Non-pigmented ciliary epithelial cell (primary cell): ENCODE data around the gene PACS1.

Source experiments
- DNase-seq: peaks from one replicate; pipeline ENCODE4 v3.0.0-alpha.2; 2010; ENCODE audit warnings: low read depth

PACS1 gene

DNA sequence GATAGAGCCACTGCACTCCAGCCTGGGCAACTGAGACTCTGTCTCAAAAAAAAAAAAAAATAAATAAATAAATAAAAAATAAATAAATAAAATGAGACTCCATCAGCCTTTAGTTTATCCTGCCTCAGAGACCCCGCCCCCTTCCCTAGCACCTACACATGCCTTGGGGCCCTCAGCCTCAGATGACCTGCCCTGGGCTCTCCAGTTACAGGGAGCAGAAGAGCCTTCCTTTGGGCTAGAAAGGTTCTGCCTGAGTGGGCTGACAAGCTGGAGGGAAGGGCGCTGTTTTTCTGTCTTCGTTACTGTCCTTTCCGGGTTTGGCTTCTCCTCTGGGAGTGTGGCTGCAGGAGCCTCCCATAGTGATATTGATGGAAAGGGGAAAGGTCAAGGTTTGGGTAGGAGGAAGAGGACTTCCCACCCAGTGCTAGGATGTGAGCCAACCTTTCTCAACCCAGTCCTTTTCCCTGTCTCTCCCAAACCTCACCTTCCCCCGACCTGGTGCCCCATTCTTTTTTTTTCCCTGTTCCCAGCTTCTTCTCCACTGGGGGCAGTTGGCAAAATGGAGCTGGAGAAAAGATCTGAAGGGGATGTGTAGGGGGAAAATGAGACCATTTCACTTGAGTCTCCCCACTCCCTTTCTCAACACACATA lies 19.4 kb upstream of the PACS1 start:
- DNase-seq: no peak

DNA sequence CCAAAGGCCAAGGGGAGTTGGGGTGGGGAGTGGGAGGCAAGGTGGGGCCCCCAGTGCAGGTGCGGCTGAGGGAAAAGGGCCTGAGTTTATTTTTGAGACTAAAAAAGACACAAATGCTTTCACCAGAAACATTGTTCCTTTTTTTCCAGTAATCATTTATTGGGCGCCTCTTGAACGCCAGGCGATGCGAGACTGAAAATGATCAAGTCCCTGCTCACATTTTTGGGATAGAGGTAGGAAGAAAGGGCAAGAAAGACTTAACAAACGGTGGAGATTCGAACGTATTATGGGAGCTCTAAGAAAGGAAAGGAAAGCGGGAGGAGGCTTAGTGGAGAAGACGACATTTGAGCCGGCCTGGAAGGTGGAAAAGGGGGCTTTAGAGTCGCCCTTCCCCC lies 18.7 kb upstream of the PACS1 start:
- no peak for DNase-seq

DNA sequence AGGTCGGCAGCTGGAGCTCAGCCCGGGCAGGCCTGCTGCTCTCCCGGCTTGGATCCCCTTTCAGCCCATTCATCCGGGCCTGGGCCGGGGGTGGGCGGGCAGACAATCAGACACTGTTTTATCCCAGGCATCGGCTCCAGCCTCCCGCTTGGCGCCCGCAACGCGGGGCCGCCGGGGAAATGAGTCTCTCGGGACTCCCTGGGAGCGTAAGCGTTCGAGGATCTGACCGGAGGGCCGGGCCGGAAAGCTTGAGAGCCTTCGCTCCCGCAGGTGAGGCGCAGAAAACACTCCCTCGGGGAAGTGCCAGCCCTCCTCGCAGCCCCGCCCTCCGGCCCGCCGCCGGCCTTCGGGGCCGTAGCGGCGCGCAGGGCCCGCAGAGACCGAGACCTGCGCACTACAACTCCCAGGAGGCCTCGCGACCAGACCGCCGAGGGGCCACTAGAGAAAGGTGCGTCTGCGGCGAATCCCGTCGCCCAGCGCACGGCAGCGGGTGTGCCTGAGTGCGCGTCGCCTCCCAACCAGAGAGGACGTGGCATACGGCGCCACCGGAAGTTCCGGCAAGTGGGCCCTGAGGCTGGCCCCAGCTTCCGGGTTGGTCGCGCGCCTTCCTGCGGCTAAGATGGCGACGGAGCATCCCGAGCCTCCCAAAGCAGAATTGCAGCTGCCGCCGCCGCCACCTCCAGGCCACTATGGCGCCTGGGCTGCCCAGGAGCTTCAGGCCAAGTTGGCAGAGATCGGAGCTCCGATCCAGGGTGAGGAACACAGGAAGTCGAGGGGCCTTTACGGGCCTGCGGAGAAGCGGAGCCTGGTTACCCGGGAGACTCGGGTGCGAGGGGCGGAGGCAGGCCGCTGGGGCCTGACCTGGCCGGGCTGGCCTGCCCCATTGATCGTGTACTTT lies 18.1 kb upstream of the PACS1 start, which contains the start of gene SF3B2:
SF3B2 (plus strand) TSS at position 599 of the 898 bp plus-strand sequence; CDS start at position 620, 21 bp downstream.
- DNase-seq: peak; percentile 89

DNA sequence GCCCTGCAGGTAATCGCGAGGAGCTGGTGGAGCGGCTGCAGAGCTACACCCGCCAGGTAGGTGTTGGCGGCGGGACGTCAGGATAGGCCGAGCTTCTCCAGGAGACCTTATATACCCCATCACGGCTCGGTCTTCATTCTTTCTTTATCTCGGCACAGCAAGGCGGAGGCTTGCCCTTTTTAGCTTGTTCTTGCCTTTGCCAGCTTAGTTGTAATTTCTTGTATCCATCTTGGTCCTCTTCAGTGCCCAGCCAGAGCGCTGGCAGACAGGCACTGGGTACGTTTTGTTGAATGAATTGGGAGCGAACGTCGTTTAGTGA lies 17.4 kb upstream of the PACS1 start:
- no peak for DNase-seq

DNA sequence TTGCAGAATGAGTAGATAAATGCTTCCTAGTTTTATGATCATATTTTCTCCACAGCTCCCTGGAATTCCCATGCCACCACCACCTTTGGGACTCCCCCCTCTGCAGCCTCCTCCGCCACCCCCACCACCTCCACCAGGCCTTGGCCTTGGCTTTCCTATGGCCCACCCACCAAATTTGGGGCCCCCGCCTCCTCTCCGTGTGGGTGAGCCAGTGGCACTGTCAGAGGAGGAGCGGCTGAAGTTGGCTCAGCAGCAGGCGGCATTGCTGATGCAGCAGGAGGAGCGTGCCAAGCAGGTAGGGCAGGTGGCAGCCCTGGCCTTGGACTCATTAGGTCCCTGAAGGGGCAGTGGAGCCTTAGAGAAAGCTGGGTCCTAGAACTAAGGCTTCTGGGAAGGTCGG lies 15.1 kb upstream of the PACS1 start:
- DNase-seq: no peak

DNA sequence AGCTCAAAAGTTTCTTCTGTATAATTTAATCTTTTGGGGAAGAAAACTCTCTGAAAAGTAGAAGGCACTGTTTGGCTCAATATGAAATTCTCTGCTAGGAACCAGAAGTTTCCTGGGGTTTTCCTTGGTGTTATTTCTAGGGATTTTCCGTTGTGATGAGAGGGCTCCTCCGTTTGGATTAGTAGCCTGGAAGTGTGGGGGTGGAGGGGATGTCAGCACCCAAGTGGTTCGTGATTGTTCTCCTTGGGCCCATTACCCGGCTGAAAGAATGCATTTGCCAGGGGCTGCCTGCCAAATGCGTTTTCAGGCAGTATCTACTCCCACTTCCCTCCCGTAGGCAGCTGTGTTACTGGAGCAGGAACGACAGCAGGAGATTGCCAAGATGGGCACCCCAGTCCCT lies 13.6 kb upstream of the PACS1 start:
- no peak for DNase-seq

DNA sequence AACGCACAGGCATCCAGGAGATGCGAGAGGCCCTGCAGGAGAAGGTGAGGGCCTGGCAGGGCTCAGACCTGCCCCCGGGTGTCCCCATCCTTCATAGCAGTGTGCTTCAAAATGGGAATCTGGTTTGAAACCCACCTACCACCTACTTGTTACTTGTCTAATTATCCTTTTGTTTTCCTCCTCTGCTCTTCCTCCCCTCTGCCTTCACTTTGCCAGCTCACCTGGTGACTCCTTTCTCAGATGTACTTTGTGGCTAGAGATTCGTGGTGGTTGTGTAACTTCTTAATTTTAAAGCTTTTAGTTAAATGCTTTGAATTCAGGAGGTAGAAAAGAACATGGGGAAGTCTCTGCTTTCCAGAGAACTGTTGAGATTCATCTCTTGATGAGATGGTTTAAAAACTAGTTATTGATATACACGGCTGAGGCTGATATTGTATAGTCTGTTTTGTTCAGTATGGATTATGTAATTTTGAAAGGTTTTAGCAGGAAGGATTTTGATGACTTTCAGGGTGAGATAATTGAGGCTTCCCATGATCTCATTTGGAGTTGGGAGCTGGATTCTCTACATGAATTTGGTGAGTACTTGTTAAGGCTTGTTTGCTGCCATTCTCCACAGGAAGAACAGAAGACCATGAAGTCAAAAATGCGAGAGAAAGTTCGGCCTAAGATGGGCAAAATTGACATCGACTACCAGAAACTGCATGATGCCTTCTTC lies 9.9 kb upstream of the PACS1 start:
- DNase-seq: no peak

DNA sequence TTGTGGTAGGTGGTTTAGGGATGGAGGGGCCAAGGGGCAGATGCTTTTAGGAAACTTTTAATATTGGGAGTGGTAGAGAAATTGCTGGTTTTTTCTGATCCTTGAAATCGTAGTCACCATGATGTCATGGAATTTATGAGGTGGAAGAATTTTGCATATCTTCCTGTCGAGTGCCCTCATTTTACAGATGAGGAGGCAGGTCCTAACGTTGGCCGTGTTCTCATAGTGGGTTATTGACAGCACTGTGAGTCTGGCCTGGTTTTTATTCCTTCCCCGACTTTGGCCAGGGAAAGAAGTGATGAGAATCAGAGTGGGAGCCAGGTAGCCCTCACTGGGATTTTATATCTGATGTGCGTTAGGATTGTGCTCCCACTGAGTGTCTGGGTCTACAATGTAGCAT lies 8.8 kb upstream of the PACS1 start:
- no peak for DNase-seq

DNA sequence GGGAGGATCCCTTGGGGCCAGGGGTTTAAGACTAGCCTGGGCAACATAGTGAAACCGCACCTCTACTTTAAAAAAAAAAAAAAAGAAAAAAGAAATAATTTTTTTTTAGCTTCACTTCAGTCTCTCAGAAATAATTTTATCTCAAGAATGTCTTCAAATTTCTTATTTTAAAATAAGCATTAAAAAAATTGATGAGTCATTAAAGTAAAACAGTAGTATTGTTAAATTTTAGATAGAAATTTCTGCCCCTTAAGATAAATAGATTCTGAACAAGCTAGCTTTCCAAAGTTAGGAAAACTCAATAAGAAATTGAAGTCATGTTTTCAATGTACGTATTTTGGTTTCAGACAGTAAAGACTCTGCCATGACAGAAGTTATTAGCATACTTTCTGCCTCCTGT lies 7.7 kb upstream of the PACS1 start:
- no peak for DNase-seq

DNA sequence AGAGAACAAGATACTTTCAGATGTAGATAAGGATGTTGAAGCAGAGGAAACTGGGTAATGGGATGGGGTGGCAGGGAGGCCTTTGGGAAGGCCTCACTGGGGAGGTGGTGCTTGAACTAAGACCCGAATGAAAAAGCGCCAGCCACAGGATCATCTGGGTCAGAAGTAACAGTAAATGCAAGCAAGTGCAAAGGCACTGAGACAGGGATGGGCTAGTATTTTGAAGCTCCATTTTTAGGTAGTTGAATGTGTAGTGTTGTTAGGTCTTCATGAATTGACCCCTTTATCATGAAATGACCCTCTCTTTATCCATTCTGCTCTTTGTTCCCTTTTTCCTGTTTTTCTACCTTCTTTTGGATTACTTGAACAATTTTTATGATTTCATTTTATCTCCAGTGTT lies 6.2 kb upstream of the PACS1 start:
- DNase-seq: no peak

DNA sequence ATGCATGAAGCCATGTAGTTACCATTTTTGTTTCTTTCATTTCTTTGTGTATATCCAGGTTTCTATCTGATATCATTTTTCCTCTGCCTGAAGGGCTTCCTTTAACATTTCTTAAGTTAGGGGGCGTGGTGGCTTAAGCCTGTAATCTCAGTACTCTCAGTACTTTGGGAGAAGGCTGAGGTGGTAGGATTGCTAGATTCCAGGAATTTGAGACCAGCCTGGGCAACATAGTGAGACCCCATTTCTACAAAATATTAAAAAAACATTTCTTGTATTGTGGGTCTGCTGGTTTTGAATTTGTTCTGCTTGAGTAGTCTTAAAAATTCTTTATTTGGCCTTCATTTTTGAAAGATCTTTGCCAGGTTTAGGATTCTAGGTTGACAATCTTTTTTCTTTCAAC lies 5.5 kb upstream of the PACS1 start:
- DNase-seq: no peak

DNA sequence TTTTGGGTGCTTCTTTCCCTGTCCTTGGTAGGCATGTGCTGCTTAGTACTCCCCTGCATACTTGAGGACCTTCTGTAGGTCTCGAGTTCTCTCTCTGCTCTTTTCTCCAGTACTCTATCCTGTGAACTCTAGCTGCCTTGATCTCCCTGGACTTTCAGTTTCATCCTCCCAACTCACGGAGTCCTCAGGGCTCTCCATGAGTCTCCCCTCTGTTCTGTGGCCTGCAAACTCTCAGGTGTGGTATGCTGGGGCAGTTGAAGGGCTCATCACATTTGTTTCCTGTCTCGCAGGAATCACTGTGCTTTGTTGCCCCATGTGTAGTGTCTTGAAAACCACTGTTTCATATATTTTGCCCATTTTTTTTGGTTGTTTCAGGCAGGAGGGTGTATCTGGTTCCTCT lies 3.3 kb upstream of the PACS1 start:
- no peak for DNase-seq

DNA sequence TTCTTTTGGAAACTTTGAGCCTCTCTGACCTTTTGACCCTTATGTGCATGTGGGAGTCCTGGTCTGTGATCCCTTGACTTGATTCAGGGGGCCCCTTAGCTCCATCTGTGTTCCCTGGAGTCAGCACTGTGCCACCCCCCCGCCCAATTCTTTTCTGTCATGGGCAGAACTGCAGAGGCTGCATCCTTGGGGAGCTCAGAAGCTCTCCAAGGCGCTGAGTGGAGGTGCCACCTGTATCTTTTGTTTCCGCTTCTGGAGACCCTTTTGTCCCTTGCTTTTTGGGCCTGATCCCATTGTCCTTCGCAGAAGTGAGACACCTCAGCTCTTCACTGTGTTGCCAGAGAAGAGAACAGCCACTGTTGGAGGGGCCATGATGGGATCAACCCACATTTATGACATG lies 2.4 kb upstream of the PACS1 start:
- DNase-seq: no peak

DNA sequence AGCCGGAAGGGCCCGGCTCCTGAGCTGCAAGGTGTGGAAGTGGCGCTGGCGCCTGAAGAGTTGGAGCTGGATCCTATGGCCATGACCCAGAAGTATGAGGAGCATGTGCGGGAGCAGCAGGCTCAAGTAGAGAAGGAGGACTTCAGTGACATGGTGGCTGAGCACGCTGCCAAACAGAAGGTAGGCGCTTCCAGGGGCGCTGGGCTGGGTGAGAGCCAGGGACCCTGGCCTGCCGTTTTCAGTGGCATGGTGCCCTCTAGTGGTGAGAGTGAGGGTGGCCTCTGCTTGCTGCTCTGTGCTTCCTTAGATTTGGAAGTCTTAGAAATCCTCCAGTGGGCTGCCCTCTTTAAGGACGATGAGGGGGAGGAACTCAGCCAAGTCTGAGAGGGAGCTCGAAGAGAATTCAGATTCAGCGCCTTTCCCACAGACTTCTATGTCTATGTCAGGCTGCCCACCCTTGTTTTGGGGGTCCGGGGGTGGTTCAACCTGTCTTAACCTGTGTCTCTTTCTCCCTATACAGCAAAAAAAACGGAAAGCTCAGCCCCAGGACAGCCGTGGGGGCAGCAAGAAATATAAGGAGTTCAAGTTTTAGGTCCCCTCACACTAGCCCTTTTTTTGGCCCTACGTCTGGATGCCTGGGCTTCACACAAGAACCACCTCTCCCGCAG lies 1.8 kb upstream of the PACS1 start:
- no peak for DNase-seq

DNA sequence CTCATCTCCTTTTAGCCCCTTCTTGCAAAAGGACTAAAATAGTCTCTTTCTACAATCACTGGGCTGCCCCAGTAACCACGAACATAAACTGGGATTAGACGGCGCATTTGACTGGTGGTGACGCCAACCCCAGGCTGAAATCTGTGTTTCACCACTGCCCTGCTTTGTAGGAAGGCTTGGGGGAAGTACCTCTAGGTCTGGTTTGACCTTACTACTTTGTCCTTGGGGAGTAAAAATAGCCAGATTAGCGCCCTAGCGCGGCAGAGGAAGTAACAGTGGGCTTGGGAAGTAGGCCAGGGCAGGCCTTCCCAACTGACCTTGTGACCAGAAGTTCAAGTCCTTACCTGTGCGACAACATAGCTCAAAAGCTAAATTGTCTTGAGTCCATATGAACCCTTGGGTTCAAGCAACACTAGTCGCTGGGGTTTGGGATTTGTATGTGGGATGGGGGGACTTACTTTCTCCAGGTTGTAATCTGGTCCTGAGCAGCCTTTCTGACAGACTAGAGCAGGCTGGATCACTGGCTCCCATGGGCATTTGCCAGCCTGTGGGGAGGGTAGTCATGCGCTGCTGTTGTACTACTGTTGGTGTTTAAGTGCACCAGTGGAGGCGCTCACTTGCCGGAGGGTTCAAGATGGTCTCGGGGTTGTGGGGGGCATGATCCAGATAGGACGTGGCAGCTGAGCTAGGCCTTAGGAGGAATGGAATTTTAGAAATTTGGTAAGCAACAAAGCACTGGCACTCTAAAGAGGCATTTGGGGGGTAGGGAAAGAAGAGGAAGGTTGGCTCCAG lies 953 bp upstream of the PACS1 start:
- DNase-seq: no peak

DNA sequence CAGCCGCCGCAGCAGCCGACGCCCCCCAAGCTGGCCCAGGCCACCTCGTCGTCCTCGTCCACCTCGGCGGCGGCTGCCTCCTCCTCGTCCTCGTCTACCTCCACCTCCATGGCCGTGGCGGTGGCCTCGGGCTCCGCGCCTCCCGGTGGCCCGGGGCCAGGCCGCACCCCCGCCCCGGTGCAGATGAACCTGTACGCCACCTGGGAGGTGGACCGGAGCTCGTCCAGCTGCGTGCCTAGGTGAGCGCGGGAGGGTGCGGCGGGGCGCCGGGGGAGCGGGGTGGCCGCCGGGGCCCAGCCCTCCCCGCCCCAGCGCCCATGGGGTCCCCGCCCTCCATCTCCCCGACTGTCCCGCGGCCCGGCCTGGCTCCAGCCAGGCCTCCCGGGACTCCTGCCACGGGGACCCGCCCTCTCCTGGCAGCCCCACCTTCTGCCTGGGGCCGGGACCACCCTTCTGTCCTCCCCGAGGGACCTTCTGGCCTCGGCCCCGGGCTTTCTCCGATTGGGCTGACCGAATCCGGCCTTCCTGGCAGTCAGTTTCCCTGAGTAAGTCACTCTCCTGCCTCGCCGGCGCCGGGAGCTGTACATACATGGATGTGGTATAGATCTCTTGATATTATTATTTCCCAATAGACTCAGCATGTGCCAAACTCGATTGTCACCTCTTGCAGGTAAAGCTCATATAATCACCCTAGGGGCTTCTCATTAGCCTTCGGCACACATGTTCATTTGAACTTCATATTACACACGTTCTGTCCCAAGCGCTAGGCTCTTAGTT lies 720 bp downstream of the PACS1 start:
- no peak for DNase-seq

DNA sequence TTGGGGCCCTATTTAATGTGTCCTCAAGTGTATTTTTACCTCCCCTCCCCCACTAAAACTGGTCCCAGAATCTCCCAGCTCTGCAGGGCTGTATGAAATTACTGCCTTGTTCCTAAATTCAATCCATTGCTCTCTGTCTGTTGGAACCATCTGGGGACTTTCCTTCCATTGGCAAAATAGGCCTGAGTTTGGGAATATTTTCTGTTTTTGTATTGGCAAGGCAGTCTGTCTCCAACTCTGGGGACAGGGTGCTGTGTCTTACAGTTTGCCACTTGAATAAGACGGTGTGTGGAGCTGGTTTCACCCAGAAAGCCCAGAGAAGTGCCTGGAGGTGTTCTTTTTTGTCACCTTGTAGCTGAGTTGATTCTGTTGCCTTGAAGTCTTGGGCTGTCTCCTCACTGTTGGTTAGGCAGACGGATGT lies 1.3 kb downstream of the PACS1 start:
- no peak for DNase-seq

DNA sequence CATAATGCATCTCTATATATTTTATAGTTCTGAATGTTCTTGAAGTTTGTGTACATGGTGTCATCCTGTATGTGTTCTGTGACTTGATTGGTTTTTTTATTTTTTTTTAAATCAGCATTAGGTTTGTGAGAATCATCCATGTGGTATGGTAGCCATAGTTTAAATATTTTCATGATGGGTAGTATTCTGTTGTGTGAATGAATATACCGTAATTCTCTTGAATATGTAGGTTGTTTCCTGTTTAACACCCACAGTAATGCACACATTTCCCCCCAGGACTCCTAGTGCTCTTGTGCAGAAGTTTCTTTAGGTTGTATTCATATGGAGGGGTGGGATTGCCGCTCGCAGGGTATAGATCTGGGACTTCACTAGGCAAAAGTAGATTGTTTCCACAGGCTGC lies 2.0 kb downstream of the PACS1 start:
- DNase-seq: no peak

DNA sequence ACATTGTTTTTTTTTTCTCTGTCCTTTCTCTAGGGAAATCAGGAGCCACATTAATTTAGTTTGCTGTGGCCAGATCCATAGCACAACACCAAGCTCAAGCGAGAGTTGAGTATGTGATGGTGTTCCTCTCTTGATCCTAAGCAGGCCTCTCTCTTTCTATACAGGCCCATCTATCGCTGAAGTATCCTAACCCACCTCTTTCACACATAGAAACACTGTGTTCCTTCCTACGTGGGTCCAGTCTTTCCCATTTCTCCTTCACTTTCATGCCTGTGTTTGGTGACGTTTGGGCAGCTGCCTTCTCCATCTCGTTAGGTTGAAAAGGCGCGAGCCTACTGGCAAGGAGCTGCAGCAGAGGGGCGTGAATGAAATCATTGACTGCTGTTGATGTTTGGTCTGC lies 2.4 kb downstream of the PACS1 start:
- DNase-seq: no peak

DNA sequence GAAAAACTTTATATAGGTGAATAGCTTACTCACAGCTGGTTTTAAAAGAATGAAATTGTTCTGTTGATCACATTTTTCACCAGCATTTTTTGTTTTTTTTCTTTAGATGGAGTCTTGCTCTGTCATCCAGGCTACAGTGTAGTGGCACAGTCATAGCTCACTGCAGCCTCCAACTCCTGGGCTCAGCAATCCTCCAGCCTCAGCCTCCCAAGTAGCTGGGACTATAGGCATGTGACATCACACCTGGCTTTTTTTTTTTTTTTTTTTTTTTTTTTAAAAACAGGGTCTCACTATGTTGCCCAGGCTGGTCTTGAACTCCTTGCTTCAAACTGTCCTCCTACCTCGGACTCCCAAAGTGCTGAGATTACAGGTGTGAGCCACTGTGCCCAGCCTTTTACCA lies 3.6 kb downstream of the PACS1 start:
- no peak for DNase-seq

DNA sequence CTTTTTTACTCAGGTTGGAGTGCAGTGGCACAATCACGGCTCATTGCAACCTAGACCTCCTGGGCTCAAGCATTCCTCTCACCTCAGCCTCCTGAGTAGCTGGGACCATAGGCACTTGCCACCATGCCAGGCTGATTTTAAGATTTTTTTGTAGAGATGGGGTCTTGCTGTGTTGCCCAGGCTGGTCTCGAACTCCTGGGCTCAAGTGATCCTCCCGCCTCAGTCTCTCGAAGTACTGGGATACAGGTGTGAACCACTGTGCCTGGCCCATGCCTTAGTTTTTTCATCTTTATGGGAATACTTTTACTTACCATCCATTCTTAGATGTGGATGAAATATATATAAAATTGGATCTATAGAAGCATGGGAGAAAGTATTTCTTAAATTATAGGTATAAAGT lies 5.2 kb downstream of the PACS1 start:
- no peak for DNase-seq
